ENCODE results near the gene TLR7. TPM values are rescaled to one million over a fixed set of nuclear protein-coding genes. Genes with fewer than 3 reads are reported as not detected.

Gene TLR7
- total and polyA plus RNA-seq, 2 donors (not counting 3 experiments of a cell fraction or from before 2014, with no cell fraction given), result not detected

- Histone ChIP-seq H3K9me1 (replicated peaks; ENCODE audit: control insufficient read depth, extremely low read depth, insufficient read depth, low read length) (no peaks in the 10 kb centered on the region), H3K36me3 (ENCODE audit: control insufficient read depth in 2 of 2, extremely low read depth in 1 of 2, insufficient read depth in 2 of 2, low read length in 2 of 2) (no peaks in the 10 kb centered on the region), H3K79me2 (ENCODE audit: control insufficient read depth, insufficient read depth, low read length) (no peaks in the 10 kb centered on the region), H3K4me3 (replicated peaks in 1 of 3; ENCODE audit: insufficient read depth in 1 of 3, low read depth in 1 of 3, low read length in 3 of 3) (no peak overlapping the region), H3K4me2 (ENCODE audit: insufficient read depth, low read length) (no peak overlapping the region), H3K9ac (replicated peaks; ENCODE audit: extremely low read depth, insufficient read depth, low read length) (no peak overlapping the region), H3K27me3 (ENCODE audit: control insufficient read depth in 2 of 2, insufficient read depth in 2 of 2, low read length in 2 of 2) (no peaks in the 10 kb centered on the region), H3K4me1 (ENCODE audit: control insufficient read depth, extremely low read depth, insufficient read depth, low read length) (no peaks in the 10 kb centered on the region), H2AFZ (ENCODE audit: low read depth, low read length) (no peak overlapping the region), H3K9me3 (replicated peaks; ENCODE audit: control insufficient read depth, insufficient read depth, low read length) (no peaks in the 10 kb centered on the region), H4K20me1 (replicated peaks; ENCODE audit: control insufficient read depth, extremely low read depth, insufficient read depth, low read length) (no peaks in the 10 kb centered on the region), H3K27ac (ENCODE audit: insufficient read depth, low read depth, low read length) (no peak overlapping the region)
- BruUV-seq (replicated peaks), result no TSS peak
- DNase-seq (ENCODE audit: low read depth, low spot score), result no peak
- FAIRE-seq, result no peak
- no peak for TF ChIP-seq JUN (IDR thresholded peaks at IDR 0.05; ENCODE audit: borderline replicate concordance, insufficient read depth, insufficient read length, low read depth)
- no peak for TF ChIP-seq GATA2 (IDR thresholded peaks at IDR 0.05; ENCODE audit: insufficient read depth, insufficient read length, low read depth, low read length)
- TF ChIP-seq MAX (IDR thresholded peaks at IDR 0.05; ENCODE audit: insufficient read depth, insufficient read length), result no peak
- TF ChIP-seq MYC (IDR thresholded peaks at IDR 0.05; ENCODE audit: low read depth, low read length), result no peak
- no peak for TF ChIP-seq EZH2 (IDR thresholded peaks at IDR 0.05; ENCODE audit: borderline replicate concordance, low read depth, low read length, severe bottlenecking)
- TF ChIP-seq POLR2A (IDR thresholded peaks at IDR 0.05; ENCODE audit: low read depth, low read length), result no peak
- no peak for TF ChIP-seq POLR2AphosphoS5 (IDR thresholded peaks at IDR 0.05; ENCODE audit: insufficient read depth, low read depth, low read length)
- no peak for TF ChIP-seq FOS (IDR thresholded peaks at IDR 0.05; ENCODE audit: borderline replicate concordance, insufficient read depth, low read length)
- TF ChIP-seq CTCF (IDR thresholded peaks at IDR 0.05; ENCODE audit: extremely low read depth in 1 of 2, insufficient read depth in 1 of 2, low read depth in 1 of 2, low read length in 2 of 2), result no peak
- dilution Hi-C loops (cut with MboI; ENCODE audit: extremely low pct_ligation_motif_present, low sequenced_read_pairs), result no loop called here
- intact Hi-C loops (cut with micrococcal nuclease), result no loop called here
- ChIA-PET CTCF (interaction anchor here (0.9 to 2.1 kb wide), 5 partner anchors 9 to 742 kb away, joined by 4 to 19 read pairs (median 4); no protein-coding TSS in a partner anchor), POLR2A (no interaction called here)
These were observed 36.8 kb downstream of the TLR7 start for GRCh38 chrX:12903646-12904045.

All from endothelial cell of umbilical vein (primary cell).